ENCODE data around the gene ECT2L. TPM values are rescaled to one million over a fixed set of nuclear protein-coding genes. Genes with fewer than 3 reads are reported as not detected.

ECT2L gene
- total RNA-seq, 1 experiment from 2014 or later: not detected

DNA sequence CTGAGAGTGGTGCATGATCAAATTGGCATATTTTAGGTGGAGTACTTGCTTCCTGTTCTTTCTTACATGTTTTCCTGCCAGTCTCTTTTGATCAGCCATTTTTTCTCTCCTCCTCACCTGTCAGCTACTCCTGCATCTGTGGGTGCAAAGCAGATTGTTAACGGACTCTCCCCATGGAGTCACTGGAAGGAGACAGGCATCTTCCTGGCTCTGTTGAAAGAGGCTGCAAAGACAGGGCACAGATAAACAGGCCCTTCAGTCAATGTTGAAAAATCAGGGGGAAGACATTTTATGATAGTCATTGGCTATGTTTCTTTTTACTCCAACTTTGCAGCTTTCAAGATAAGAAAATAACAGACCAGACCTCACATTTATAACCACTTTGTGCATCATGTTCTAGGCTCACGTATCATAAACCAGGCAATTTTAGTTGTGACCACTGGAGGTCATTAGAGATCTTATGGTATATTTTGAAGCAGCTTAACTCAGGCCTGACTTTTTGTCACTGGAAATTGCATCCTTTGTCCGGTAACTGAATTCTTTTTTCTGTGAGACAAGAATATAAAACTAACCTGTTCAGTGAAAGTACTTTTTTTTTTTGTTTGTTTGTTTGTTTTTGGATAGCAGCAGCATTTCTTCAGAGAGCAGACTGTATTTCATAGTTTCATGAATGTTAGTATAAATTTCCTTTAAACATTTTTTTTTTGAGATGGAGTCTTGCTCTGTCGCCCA is 20.1 kb downstream of the ECT2L start:
- BruUV-seq (replicated peaks): no TSS peak
- H3K4me2 ChIP-seq (ENCODE audit: low read length): no peak overlapping the region
- intact Hi-C loops (cut with micrococcal nuclease): loop anchor here (1.0 to 5.0 kb wide), 3 partner anchors 293 to 548 kb away; no protein-coding TSS in a partner anchor
- ChIA-PET RAD21 (ENCODE audit: low non-redundant PET in 1 of 2, low total read pairs in 2 of 2, uncharacterized antibody in 2 of 2, unreplicated experiment in 2 of 2) (interaction anchor here (0.7 to 1.1 kb wide), 2 partner anchors 546 to 549 kb away, joined by 3 read pairs; no protein-coding TSS in a partner anchor), CTCF (interaction anchor here (0.8 to 3.8 kb wide), 6 partner anchors 10 to 554 kb away, joined by 3 to 35 read pairs (median 4); no protein-coding TSS in a partner anchor), POLR2A (no interaction called here)
- peaks cover 28 to 44% of the 10 kb centered on the region in 2 experiments for H3K4me1 ChIP-seq (ENCODE audit: control insufficient read depth in 1 of 2, insufficient read depth in 2 of 2, low read length in 2 of 2)
- H4K20me1 ChIP-seq (ENCODE audit: insufficient read depth): no peaks in the 10 kb centered on the region
- H3K9ac ChIP-seq (ENCODE audit: low read length): 0 out of 2 replicates have a peak overlapping the region, but pooled peaks have one; percentile 11
- H2AFZ ChIP-seq (ENCODE audit: low read depth, low read length, poor library complexity, severe bottlenecking): peak overlapping the region; percentile 95
- TF ChIP-seq, protein P1, sequence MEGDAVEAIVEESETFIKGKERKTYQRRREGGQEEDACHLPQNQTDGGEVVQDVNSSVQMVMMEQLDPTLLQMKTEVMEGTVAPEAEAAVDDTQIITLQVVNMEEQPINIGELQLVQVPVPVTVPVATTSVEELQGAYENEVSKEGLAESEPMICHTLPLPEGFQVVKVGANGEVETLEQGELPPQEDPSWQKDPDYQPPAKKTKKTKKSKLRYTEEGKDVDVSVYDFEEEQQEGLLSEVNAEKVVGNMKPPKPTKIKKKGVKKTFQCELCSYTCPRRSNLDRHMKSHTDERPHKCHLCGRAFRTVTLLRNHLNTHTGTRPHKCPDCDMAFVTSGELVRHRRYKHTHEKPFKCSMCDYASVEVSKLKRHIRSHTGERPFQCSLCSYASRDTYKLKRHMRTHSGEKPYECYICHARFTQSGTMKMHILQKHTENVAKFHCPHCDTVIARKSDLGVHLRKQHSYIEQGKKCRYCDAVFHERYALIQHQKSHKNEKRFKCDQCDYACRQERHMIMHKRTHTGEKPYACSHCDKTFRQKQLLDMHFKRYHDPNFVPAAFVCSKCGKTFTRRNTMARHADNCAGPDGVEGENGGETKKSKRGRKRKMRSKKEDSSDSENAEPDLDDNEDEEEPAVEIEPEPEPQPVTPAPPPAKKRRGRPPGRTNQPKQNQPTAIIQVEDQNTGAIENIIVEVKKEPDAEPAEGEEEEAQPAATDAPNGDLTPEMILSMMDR (IDR thresholded peaks at IDR 0.05 in 2 of 3, conservative IDR thresholded peaks at IDR 0.05 in 1 of 3; ENCODE audit: borderline replicate concordance in 1 of 3, insufficient read depth in 1 of 3, low read depth in 2 of 3, low read length in 2 of 3): peak; percentile 61 to 76 (median 73)
- peak; percentile 88 for TF ChIP-seq RAD21 (IDR thresholded peaks at IDR 0.05; ENCODE audit: low read depth)
- no peak for TF ChIP-seq SIN3A (IDR thresholded peaks at IDR 0.05; ENCODE audit: low read depth)
- H3K27me3 ChIP-seq (ENCODE audit: insufficient read depth, low read length): no peaks in the 10 kb centered on the region
- DNase-seq (ENCODE audit: low read depth, low spot score) (peak; percentile 56), ATAC-seq (peak; percentile 45)
- no peak overlapping the region for H3K27ac ChIP-seq (ENCODE audit: low read depth, low read length)
- no peaks in the 10 kb centered on the region for H3K9me3 ChIP-seq (ENCODE audit: control insufficient read depth in 1 of 2, insufficient read depth in 1 of 2, low read depth in 1 of 2, low read length in 2 of 2)
- H3K79me2 ChIP-seq (ENCODE audit: insufficient read depth, low read length): no peaks in the 10 kb centered on the region
- no peak overlapping the region for H3K4me3 ChIP-seq (replicated peaks in 1 of 2; ENCODE audit: low read depth in 1 of 2, low read length in 2 of 2)
- H3K36me3 ChIP-seq (ENCODE audit: control insufficient read depth in 1 of 2, insufficient read depth in 2 of 2, low read length in 2 of 2): no peaks in the 10 kb centered on the region
- H3K9me2 ChIP-seq (ENCODE audit: insufficient read depth): no peaks in the 10 kb centered on the region

DNA sequence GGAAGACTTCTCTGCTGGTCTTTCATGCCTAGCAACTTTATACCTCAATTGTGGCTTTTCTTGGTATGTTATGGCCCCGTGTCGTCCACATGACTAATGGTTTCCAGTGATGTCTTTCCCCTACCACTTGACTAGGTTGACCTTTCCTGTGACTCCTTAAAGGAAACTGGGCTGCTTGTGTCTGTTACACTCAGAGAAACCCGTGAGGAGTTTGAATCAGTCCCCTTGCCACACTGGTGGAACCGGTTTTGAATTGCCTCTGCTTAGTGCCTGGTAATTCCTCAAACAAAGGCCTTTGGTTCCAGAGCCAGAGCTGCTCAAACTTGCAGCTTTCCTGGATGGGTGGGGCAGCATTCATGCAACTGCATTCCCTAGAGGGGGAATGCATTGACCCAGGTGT is 21.9 kb downstream of the ECT2L start:
- no peaks in the 10 kb centered on the region for H3K36me3 ChIP-seq (ENCODE audit: control insufficient read depth in 1 of 2, insufficient read depth in 2 of 2, low read length in 2 of 2)
- H3K4me1 ChIP-seq (ENCODE audit: control insufficient read depth in 1 of 2, insufficient read depth in 2 of 2, low read length in 2 of 2): peaks cover 28 to 44% of the 10 kb centered on the region in 2 experiments
- intact Hi-C loops (cut with micrococcal nuclease): loop anchor here (1.0 to 5.0 kb wide), 3 partner anchors 171 to 400 kb away; partner anchors contain the start of gene REPS1
- BruUV-seq (replicated peaks): no TSS peak
- H3K9me3 ChIP-seq (ENCODE audit: control insufficient read depth in 1 of 2, insufficient read depth in 1 of 2, low read depth in 1 of 2, low read length in 2 of 2): no peaks in the 10 kb centered on the region
- peak overlapping the region; percentile 71 for H3K4me2 ChIP-seq (ENCODE audit: low read length)
- H2AFZ ChIP-seq (ENCODE audit: low read depth, low read length, poor library complexity, severe bottlenecking): peak overlapping the region; percentile 60
- peak overlapping the region; percentile 77 for H3K27ac ChIP-seq (ENCODE audit: low read depth, low read length)
- peak overlapping the region; percentile 56 for H3K9ac ChIP-seq (ENCODE audit: low read length)
- peak overlapping the region in 1 of 2 experiments; percentile 23; a peak in 2 of 4 replicates for H3K4me3 ChIP-seq (replicated peaks in 1 of 2; ENCODE audit: low read depth in 1 of 2, low read length in 2 of 2)
- H3K79me2 ChIP-seq (ENCODE audit: insufficient read depth, low read length): no peaks in the 10 kb centered on the region
- DNase-seq (ENCODE audit: low read depth, low spot score) (peak; percentile 99), ATAC-seq (peak; percentile 93)
- ChIA-PET POLR2A (no interaction called here), RAD21 (ENCODE audit: low non-redundant PET in 1 of 2, low total read pairs in 2 of 2, uncharacterized antibody in 2 of 2, unreplicated experiment in 2 of 2) (no interaction called here), CTCF (interaction anchor here (1.9 kb wide), 1 partner anchor 547 kb away, joined by 10 read pairs; no protein-coding TSS in a partner anchor)
- H4K20me1 ChIP-seq (ENCODE audit: insufficient read depth): no peaks in the 10 kb centered on the region
- no peaks in the 10 kb centered on the region for H3K9me2 ChIP-seq (ENCODE audit: insufficient read depth)
- H3K27me3 ChIP-seq (ENCODE audit: insufficient read depth, low read length): no peaks in the 10 kb centered on the region
- TF ChIP-seq RAD21 (IDR thresholded peaks at IDR 0.05; ENCODE audit: low read depth) (peak; percentile 53), POLR2AphosphoS5 (IDR thresholded peaks at IDR 0.05; ENCODE audit: low read depth, low read length) (peak; percentile 81), SP1 (IDR thresholded peaks at IDR 0.05; ENCODE audit: low read depth) (peak; percentile 99), ELF1 (IDR thresholded peaks at IDR 0.05; ENCODE audit: borderline replicate concordance, low read depth) (no peak; the same call in 1 of the 2 replicates), ZFX (IDR thresholded peaks at IDR 0.05) (no peak), SIN3A (IDR thresholded peaks at IDR 0.05; ENCODE audit: low read depth) (peak; percentile 97), ZNF274 (IDR thresholded peaks at IDR 0.05; ENCODE audit: low read depth, low read length) (no peak), EZH2phosphoT487 (IDR thresholded peaks at IDR 0.05; ENCODE audit: borderline replicate concordance) (no peak), JUND (IDR thresholded peaks at IDR 0.05) (peak; percentile 96)
- TF ChIP-seq, protein P2, sequence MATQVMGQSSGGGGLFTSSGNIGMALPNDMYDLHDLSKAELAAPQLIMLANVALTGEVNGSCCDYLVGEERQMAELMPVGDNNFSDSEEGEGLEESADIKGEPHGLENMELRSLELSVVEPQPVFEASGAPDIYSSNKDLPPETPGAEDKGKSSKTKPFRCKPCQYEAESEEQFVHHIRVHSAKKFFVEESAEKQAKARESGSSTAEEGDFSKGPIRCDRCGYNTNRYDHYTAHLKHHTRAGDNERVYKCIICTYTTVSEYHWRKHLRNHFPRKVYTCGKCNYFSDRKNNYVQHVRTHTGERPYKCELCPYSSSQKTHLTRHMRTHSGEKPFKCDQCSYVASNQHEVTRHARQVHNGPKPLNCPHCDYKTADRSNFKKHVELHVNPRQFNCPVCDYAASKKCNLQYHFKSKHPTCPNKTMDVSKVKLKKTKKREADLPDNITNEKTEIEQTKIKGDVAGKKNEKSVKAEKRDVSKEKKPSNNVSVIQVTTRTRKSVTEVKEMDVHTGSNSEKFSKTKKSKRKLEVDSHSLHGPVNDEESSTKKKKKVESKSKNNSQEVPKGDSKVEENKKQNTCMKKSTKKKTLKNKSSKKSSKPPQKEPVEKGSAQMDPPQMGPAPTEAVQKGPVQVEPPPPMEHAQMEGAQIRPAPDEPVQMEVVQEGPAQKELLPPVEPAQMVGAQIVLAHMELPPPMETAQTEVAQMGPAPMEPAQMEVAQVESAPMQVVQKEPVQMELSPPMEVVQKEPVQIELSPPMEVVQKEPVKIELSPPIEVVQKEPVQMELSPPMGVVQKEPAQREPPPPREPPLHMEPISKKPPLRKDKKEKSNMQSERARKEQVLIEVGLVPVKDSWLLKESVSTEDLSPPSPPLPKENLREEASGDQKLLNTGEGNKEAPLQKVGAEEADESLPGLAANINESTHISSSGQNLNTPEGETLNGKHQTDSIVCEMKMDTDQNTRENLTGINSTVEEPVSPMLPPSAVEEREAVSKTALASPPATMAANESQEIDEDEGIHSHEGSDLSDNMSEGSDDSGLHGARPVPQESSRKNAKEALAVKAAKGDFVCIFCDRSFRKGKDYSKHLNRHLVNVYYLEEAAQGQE (IDR thresholded peaks at IDR 0.05; ENCODE audit: low read depth): no peak
